ENCODE measurements around the gene ATP6V1G1. TPM values are rescaled to one million over a fixed set of nuclear protein-coding genes. Genes with fewer than 3 reads are reported as not detected.

The ATP6V1G1 gene
- total and polyA plus RNA-seq, 2 donors (not counting 1 experiment from before 2014, with no cell fraction given) = 92.7 to 102 TPM

- no peaks in the 10 kb centered on the region for H3K79me2 ChIP-seq (ENCODE audit: control insufficient read depth, insufficient read depth, low read length)
- peaks cover 3% of the 10 kb centered on the region for H3K4me1 ChIP-seq (ENCODE audit: control insufficient read depth, extremely low read depth, insufficient read depth, low read length)
- H3K9ac ChIP-seq (ENCODE audit: insufficient read depth, low read length) = no peak overlapping the region
- H3K27me3 ChIP-seq (ENCODE audit: control insufficient read depth, insufficient read depth, low read length) = no peaks in the 10 kb centered on the region
- TF ChIP-seq EZH2 (IDR thresholded peaks at IDR 0.05; ENCODE audit: low read length, missing control alignments) = no peak
- TF ChIP-seq CTCF (conservative IDR thresholded peaks at IDR 0.05 in 1 of 2, IDR thresholded peaks at IDR 0.05 in 1 of 2; ENCODE audit: low read depth in 1 of 2, low read length in 2 of 2) = no peak
- H3K4me2 ChIP-seq (ENCODE audit: extremely low read depth, insufficient read depth, low read length) = no peak overlapping the region
- no peaks in the 10 kb centered on the region for H3K36me3 ChIP-seq (ENCODE audit: control insufficient read depth, insufficient read depth, low read length)
- no peak for DNase-seq (ENCODE audit: low read depth in 2 of 2)
- no peak overlapping the region for H2AFZ ChIP-seq (ENCODE audit: low read length)
- H3K4me3 ChIP-seq (replicated peaks in 1 of 4; ENCODE audit: control extremely low read depth in 1 of 4, insufficient read depth in 1 of 4, low read depth in 3 of 4, low read length in 4 of 4) = no peak overlapping the region
- no peaks in the 10 kb centered on the region for H4K20me1 ChIP-seq (ENCODE audit: control insufficient read depth, extremely low read depth, insufficient read depth, low read length)
- H3K9me3 ChIP-seq (ENCODE audit: control insufficient read depth, insufficient read depth, low read depth, low read length) = no peaks in the 10 kb centered on the region
- no peak overlapping the region for H3K27ac ChIP-seq (ENCODE audit: insufficient read depth, low read length)
Observed at GRCh38 chr9:114626415-114627020, 38.9 kb downstream of the ATP6V1G1 start.

- Histone ChIP-seq H3K27me3 (ENCODE audit: control insufficient read depth, insufficient read depth, low read length) (no peaks in the 10 kb centered on the region), H4K20me1 (ENCODE audit: control insufficient read depth, extremely low read depth, insufficient read depth, low read length) (no peaks in the 10 kb centered on the region), H3K4me2 (ENCODE audit: extremely low read depth, insufficient read depth, low read length) (no peak overlapping the region), H3K27ac (ENCODE audit: insufficient read depth, low read length) (no peak overlapping the region), H3K79me2 (ENCODE audit: control insufficient read depth, insufficient read depth, low read length) (no peaks in the 10 kb centered on the region), H3K4me1 (ENCODE audit: control insufficient read depth, extremely low read depth, insufficient read depth, low read length) (no peaks in the 10 kb centered on the region), H3K9ac (ENCODE audit: insufficient read depth, low read length) (no peak overlapping the region), H3K4me3 (replicated peaks in 1 of 4; ENCODE audit: control extremely low read depth in 1 of 4, insufficient read depth in 1 of 4, low read depth in 3 of 4, low read length in 4 of 4) (no peak overlapping the region), H3K9me3 (ENCODE audit: control insufficient read depth, insufficient read depth, low read depth, low read length) (no peaks in the 10 kb centered on the region), H3K36me3 (ENCODE audit: control insufficient read depth, insufficient read depth, low read length) (no peaks in the 10 kb centered on the region), H2AFZ (ENCODE audit: low read length) (no peak overlapping the region)
- no peak for DNase-seq (ENCODE audit: low read depth in 2 of 2)
- TF ChIP-seq CTCF (conservative IDR thresholded peaks at IDR 0.05 in 1 of 2, IDR thresholded peaks at IDR 0.05 in 1 of 2; ENCODE audit: low read depth in 1 of 2, low read length in 2 of 2) (no peak), EZH2 (IDR thresholded peaks at IDR 0.05; ENCODE audit: low read length, missing control alignments) (no peak)
Observed at GRCh38 chr9:114627553-114627952, 40.0 kb downstream of the ATP6V1G1 start.

- Histone ChIP-seq H2AFZ (ENCODE audit: low read length) (no peak overlapping the region), H3K27ac (ENCODE audit: insufficient read depth, low read length) (no peak overlapping the region), H3K4me2 (ENCODE audit: extremely low read depth, insufficient read depth, low read length) (no peak overlapping the region), H4K20me1 (ENCODE audit: control insufficient read depth, extremely low read depth, insufficient read depth, low read length) (no peaks in the 10 kb centered on the region), H3K4me1 (ENCODE audit: control insufficient read depth, extremely low read depth, insufficient read depth, low read length) (no peaks in the 10 kb centered on the region), H3K36me3 (ENCODE audit: control insufficient read depth, insufficient read depth, low read length) (no peaks in the 10 kb centered on the region), H3K4me3 (replicated peaks in 1 of 4; ENCODE audit: control extremely low read depth in 1 of 4, insufficient read depth in 1 of 4, low read depth in 3 of 4, low read length in 4 of 4) (no peak overlapping the region), H3K27me3 (ENCODE audit: control insufficient read depth, insufficient read depth, low read length) (no peaks in the 10 kb centered on the region), H3K9me3 (ENCODE audit: control insufficient read depth, insufficient read depth, low read depth, low read length) (no peaks in the 10 kb centered on the region), H3K79me2 (ENCODE audit: control insufficient read depth, insufficient read depth, low read length) (no peaks in the 10 kb centered on the region), H3K9ac (ENCODE audit: insufficient read depth, low read length) (no peak overlapping the region)
- no peak for TF ChIP-seq CTCF (conservative IDR thresholded peaks at IDR 0.05 in 1 of 2, IDR thresholded peaks at IDR 0.05 in 1 of 2; ENCODE audit: low read depth in 1 of 2, low read length in 2 of 2)
- TF ChIP-seq EZH2 (IDR thresholded peaks at IDR 0.05; ENCODE audit: low read length, missing control alignments) = no peak
- DNase-seq (ENCODE audit: low read depth in 2 of 2) = no peak
Observed at GRCh38 chr9:114629563-114630090, 42.1 kb downstream of the ATP6V1G1 start.

Measured in fibroblast of lung (primary cell).